Activated effector memory CD4-positive, alpha-beta T cell treated with anti-CD3 and anti-CD28 coated beads, Interleukin-2, amount 50 U/mL, for 16 hours (primary cell): Measurements from ENCODE around the gene NRTN.
"Not testable (repeated sequence)": the region's sequence is repeated elsewhere in the genome, so short reads cannot be mapped to it uniquely, and the experiment has no call there.

Experiments used
- DNase-seq: peaks from one replicate; pipeline ENCODE4 v3.0.0-alpha.2; 2020

Gene NRTN

GRCh38 chr19:5873617-5874199 lies 68.8 kb downstream of the NRTN start:
- no peak for DNase-seq

GRCh38 chr19:5874496-5874895 lies 69.6 kb downstream of the NRTN start:
- DNase-seq: not testable (repeated sequence)

GRCh38 chr19:5877427-5877826 lies 72.6 kb downstream of the NRTN start:
- no peak for DNase-seq

GRCh38 chr19:5877882-5878281 lies 73.0 kb downstream of the NRTN start:
- no peak for DNase-seq
